Mesothelial cell of epicardium (in vitro differentiated cells): ENCODE results near the gene NINL. TPM values are rescaled to one million over a fixed set of nuclear protein-coding genes. Genes with fewer than 3 reads are reported as not detected.
A peak's percentile ranks its signal among the peaks of the same experiment; 100 is the strongest.
"Not testable (repeated sequence)": the region's sequence is repeated elsewhere in the genome, so short reads cannot be mapped to it uniquely, and the experiment has no call there.

Source experiments
- DNase-seq, 2 experiments: peaks; one replicate each; pipeline ENCODE4 v3.0.0; 2021; ENCODE audit warnings: low spot score in 2 of 2; ENCODE audit not compliant: unreplicated experiment in 2 of 2
- H3K27ac Mint-ChIP-seq: 2 replicates; pipeline ENCODE4 v1.8.0; 2021; ENCODE audit warnings: mixed read lengths
- H3K27me3 Mint-ChIP-seq: 2 replicates; pipeline ENCODE4 v1.8.0; 2021; ENCODE audit warnings: low read depth, mixed read lengths
- H3K36me3 Mint-ChIP-seq: 2 replicates; pipeline ENCODE4 v1.8.0; 2021; ENCODE audit warnings: mixed read lengths
- H3K4me1 Mint-ChIP-seq: 2 replicates; pipeline ENCODE4 v1.8.0; 2021; ENCODE audit warnings: mixed read lengths
- H3K4me3 Mint-ChIP-seq: 2 replicates; pipeline ENCODE4 v1.8.0; 2021; ENCODE audit warnings: mild to moderate bottlenecking, moderate library complexity, mixed read lengths
- H3K9me3 Mint-ChIP-seq: 2 replicates; pipeline ENCODE4 v1.8.0; 2021; ENCODE audit warnings: mixed read lengths
- CTCF ChIP-seq: fragments of 200-600 bp; sonication (generic); IDR thresholded peaks from one replicate; pipeline ENCODE4 v1.5.0; 2021; ENCODE audit warnings: antibody characterized with exemption; ENCODE audit not compliant: unreplicated experiment
- total RNA-seq: library from RNA; stranded (reverse); gene quantifications from 3 replicates; pipeline ENCODE4 v1.2.1, GENCODE V29; 2021

The NINL gene
- total RNA-seq, 1 donor from 2014 or later = 85.9 TPM

DNA sequence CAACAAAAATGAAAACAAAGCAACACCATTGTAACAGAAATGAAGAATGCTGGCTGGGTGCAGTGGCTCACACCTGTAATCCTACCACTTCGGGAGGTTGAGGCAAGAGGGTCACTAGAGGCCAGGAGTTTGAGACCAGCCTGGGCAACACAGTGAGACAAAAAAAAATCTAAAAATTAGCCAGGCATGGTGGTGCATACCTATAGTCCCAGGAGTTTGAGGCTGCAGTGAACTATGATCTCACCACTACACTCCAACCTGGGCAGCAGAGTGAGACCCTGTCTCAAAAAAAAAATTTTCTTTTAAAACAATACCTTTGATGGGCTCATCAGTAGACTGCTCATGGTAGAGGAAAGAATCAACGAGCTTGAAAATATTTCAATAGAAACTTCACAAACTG is 18.5 kb downstream of the NINL start:
- peaks cover 22% of the 10 kb centered on the region for H3K4me1 Mint-ChIP-seq
- H3K9me3 Mint-ChIP-seq = peaks cover 13% of the 10 kb centered on the region
- H3K36me3 Mint-ChIP-seq = peaks cover 36% of the 10 kb centered on the region
- no peaks in the 10 kb centered on the region for H3K27me3 Mint-ChIP-seq
- TF ChIP-seq CTCF = no peak
- H3K27ac Mint-ChIP-seq = peak overlapping the region; percentile 17
- no peak for DNase-seq
- no peak overlapping the region for H3K4me3 Mint-ChIP-seq

DNA sequence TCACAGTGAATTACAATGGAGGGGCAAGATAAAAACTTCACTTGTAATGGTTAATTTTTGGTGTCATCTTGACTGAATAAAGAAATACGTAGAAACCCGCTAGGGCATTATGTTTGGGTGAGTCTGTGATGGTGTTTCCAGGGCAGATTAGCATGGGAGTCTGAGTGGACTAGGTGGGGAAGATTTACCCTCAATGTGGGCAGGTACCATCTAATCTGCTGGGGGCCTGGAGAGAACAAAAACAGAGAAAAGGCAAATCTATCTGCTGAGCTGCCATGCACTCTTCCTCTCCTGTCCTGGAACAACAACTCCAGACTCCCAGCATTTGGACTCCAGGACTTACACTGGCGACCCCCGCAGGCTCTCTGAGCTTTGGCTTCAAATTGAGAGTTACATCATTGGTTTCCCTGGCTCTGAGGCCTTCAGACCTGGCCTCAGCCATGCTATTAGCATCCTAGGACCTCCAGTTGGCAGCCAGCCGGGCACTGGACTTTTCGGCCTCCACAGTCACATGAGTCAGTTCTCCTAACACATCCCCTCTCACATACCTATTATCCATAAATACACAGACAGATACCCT is 19.7 kb downstream of the NINL start:
- no peak for DNase-seq
- Mint-ChIP-seq H3K9me3 (peaks cover 13% of the 10 kb centered on the region), H3K4me1 (peaks cover 18% of the 10 kb centered on the region), H3K4me3 (no peak overlapping the region), H3K36me3 (peaks cover 32% of the 10 kb centered on the region), H3K27ac (peak overlapping the region; percentile 86), H3K27me3 (no peaks in the 10 kb centered on the region)
- no peak for TF ChIP-seq CTCF

GRCh38 chr20:25563876-25564275 is 21.5 kb downstream of the NINL start:
- peaks cover 13% of the 10 kb centered on the region for H3K9me3 Mint-ChIP-seq
- no peak overlapping the region for H3K4me3 Mint-ChIP-seq
- H3K27me3 Mint-ChIP-seq = no peaks in the 10 kb centered on the region
- H3K36me3 Mint-ChIP-seq = peaks cover 44% of the 10 kb centered on the region
- peaks cover 18% of the 10 kb centered on the region for H3K4me1 Mint-ChIP-seq
- DNase-seq = no peak
- H3K27ac Mint-ChIP-seq = peak overlapping the region; percentile 64
- TF ChIP-seq CTCF = no peak

- Mint-ChIP-seq H3K36me3 (peaks cover 47% of the 10 kb centered on the region), H3K9me3 (peaks cover 13% of the 10 kb centered on the region), H3K27ac (peak overlapping the region; percentile 64), H3K27me3 (no peaks in the 10 kb centered on the region), H3K4me3 (no peak overlapping the region), H3K4me1 (peaks cover 18% of the 10 kb centered on the region)
- no peak for TF ChIP-seq CTCF
- DNase-seq = no peak
Measured at GRCh38 chr20:25563362-25563761, 22.0 kb downstream of the NINL start.

- Mint-ChIP-seq H3K4me1 (peaks cover 18% of the 10 kb centered on the region), H3K36me3 (peaks cover 38% of the 10 kb centered on the region)
- DNase-seq, H3K4me3 Mint-ChIP-seq, H3K27me3 Mint-ChIP-seq, H3K9me3 Mint-ChIP-seq, H3K27ac Mint-ChIP-seq: not testable (repeated sequence)
Measured at GRCh38 chr20:25561771-25562170, 23.6 kb downstream of the NINL start.

GRCh38 chr20:25553819-25554296 is 31.5 kb downstream of the NINL start:
- H3K4me1 Mint-ChIP-seq = peaks cover 46% of the 10 kb centered on the region
- no peak for TF ChIP-seq CTCF
- no peak for DNase-seq

More at GRCh38 chr20:25553819-25554296, 31.5 kb downstream of the NINL start:
- Mint-ChIP-seq H3K27ac (peak overlapping the region; percentile 92), H3K36me3 (peaks cover 10% of the 10 kb centered on the region), H3K4me3 (no peak overlapping the region), H3K27me3 (no peaks in the 10 kb centered on the region), H3K9me3 (no peaks in the 10 kb centered on the region)
